ENCODE data around the gene ANKRD33B.
"Not testable (repeated sequence)": the region's sequence is repeated elsewhere in the genome, so short reads cannot be mapped to it uniquely, and the experiment has no call there.

ANKRD33B gene

GRCh38 chr5:10623305-10623910 lies 59.5 kb downstream of the ANKRD33B start:
- no peak for DNase-seq

GRCh38 chr5:10624206-10624605 lies 60.3 kb downstream of the ANKRD33B start:
- no peak for DNase-seq

- no peak for DNase-seq
Observed at GRCh38 chr5:10624679-10625078, 60.8 kb downstream of the ANKRD33B start.

GRCh38 chr5:10625700-10626472 lies 62.0 kb downstream of the ANKRD33B start:
- no peak for DNase-seq

- no peak for DNase-seq
Observed at GRCh38 chr5:10626473-10627013, 62.7 kb downstream of the ANKRD33B start.

- DNase-seq: no peak
Observed at GRCh38 chr5:10627160-10627701, 63.4 kb downstream of the ANKRD33B start.

- DNase-seq: no peak
Observed at GRCh38 chr5:10628601-10629000, 64.7 kb downstream of the ANKRD33B start.

- no peak for DNase-seq
Observed at GRCh38 chr5:10629682-10630081, 65.8 kb downstream of the ANKRD33B start.

GRCh38 chr5:10630126-10630525 lies 66.3 kb downstream of the ANKRD33B start:
- no peak for DNase-seq

GRCh38 chr5:10630744-10631143 lies 66.9 kb downstream of the ANKRD33B start:
- not testable (repeated sequence) for DNase-seq

GRCh38 chr5:10631316-10631996 lies 67.6 kb downstream of the ANKRD33B start:
- DNase-seq: no peak

GRCh38 chr5:10632110-10632761 lies 68.4 kb downstream of the ANKRD33B start:
- peak; percentile 75 for DNase-seq

GRCh38 chr5:10633271-10634049 lies 69.6 kb downstream of the ANKRD33B start:
- peak; percentile 41 for DNase-seq

GRCh38 chr5:10634050-10634449 lies 70.2 kb downstream of the ANKRD33B start:
- peak; percentile 39 for DNase-seq

- DNase-seq: no peak
Observed at GRCh38 chr5:10634562-10634961, 70.7 kb downstream of the ANKRD33B start.

- DNase-seq: peak; percentile 79
Observed at GRCh38 chr5:10635257-10635866, 71.5 kb downstream of the ANKRD33B start.

GRCh38 chr5:10635867-10636350 lies 72.0 kb downstream of the ANKRD33B start:
- no peak for DNase-seq

- no peak for DNase-seq
Observed at GRCh38 chr5:10636363-10637142, 72.7 kb downstream of the ANKRD33B start.

- DNase-seq: no peak
Observed at GRCh38 chr5:10637944-10638343, 74.1 kb downstream of the ANKRD33B start.

- not testable (repeated sequence) for DNase-seq
Observed at GRCh38 chr5:10638723-10639122, 74.9 kb downstream of the ANKRD33B start.
